Liver (tissue), 3 donors: ENCODE data around the gene CCDC68.

Experiments
- ATF3 ChIP-seq: IDR thresholded peaks from 2 replicates; pipeline ENCODE4 v1.6.1; 2016; ENCODE audit warnings: antibody characterized with exemption
- CTCF ChIP-seq: fragments of 150-350 bp; IDR thresholded peaks from 2 replicates; pipeline ENCODE4 v1.5.1; 2017; ENCODE audit warnings: improper control_type of control experiment, low read depth, low read length; ENCODE audit not compliant: missing input control
- FOXA1 ChIP-seq: IDR thresholded peaks from 2 replicates; pipeline ENCODE4 v1.6.1; 2016; ENCODE audit warnings: antibody characterized with exemption
- GABPA ChIP-seq, 2 donors: IDR thresholded peaks in 1 of 2; conservative IDR thresholded peaks in 1 of 2; 2 replicates each; pipeline ENCODE4 v1.6.1; 2016; ENCODE audit warnings: antibody characterized with exemption in 2 of 2, mild to moderate bottlenecking in 1 of 2, moderate library complexity in 1 of 2
- HNF4A ChIP-seq, 2 donors: conservative IDR thresholded peaks; 2 replicates each; pipeline ENCODE4 v1.6.1; 2016; ENCODE audit warnings: antibody characterized with exemption in 2 of 2, mild to moderate bottlenecking in 2 of 2
- JUND ChIP-seq, 2 donors: IDR thresholded peaks; 2 replicates each; pipeline ENCODE4 v1.6.1; 2016; ENCODE audit warnings: antibody characterized with exemption in 2 of 2
- RAD21 ChIP-seq, 2 donors: IDR thresholded peaks; 2 replicates each; pipeline ENCODE4 v1.6.1; 2016; ENCODE audit warnings: antibody characterized with exemption in 2 of 2, mild to moderate bottlenecking in 2 of 2
- REST ChIP-seq: IDR thresholded peaks from 2 replicates; pipeline ENCODE4 v1.6.1; 2016; ENCODE audit warnings: antibody characterized with exemption, mild to moderate bottlenecking
- SP1 ChIP-seq: IDR thresholded peaks from 2 replicates; pipeline ENCODE4 v1.6.1; 2018; ENCODE audit warnings: antibody characterized with exemption, mild to moderate bottlenecking
- TAF1 ChIP-seq: conservative IDR thresholded peaks from 2 replicates; pipeline ENCODE4 v1.6.1; 2016; ENCODE audit warnings: antibody characterized with exemption, mild to moderate bottlenecking
- YY1 ChIP-seq: IDR thresholded peaks from 2 replicates; pipeline ENCODE4 v1.6.1; 2016; ENCODE audit warnings: antibody characterized with exemption, mild to moderate bottlenecking
- ZBTB33 ChIP-seq: IDR thresholded peaks from 2 replicates; pipeline ENCODE4 v1.6.1; 2016; ENCODE audit warnings: antibody characterized with exemption
- donor health status: healthy.
- donor health status: healthy.

GRCh38 chr18:54973046-54973445, 13.8 kb upstream of the CCDC68 start:
- TF ChIP-seq CTCF (no peak), REST (no peak), ZBTB33 (no peak), ATF3 (no peak), TAF1 (no peak), GABPA (IDR thresholded peaks at IDR 0.05 in 1 of 2, conservative IDR thresholded peaks at IDR 0.05 in 1 of 2) (no peak), RAD21 (IDR thresholded peaks at IDR 0.05) (no peak), YY1 (no peak), HNF4A (conservative IDR thresholded peaks at IDR 0.05) (no peak), FOXA1 (no peak), SP1 (no peak), JUND (IDR thresholded peaks at IDR 0.05) (no peak)
